B cell (primary cell): ENCODE measurements around the gene GNG3. TPM values are rescaled to one million over a fixed set of nuclear protein-coding genes. Genes with fewer than 3 reads are reported as not detected.

Source experiments
- ATAC-seq: fragments of 200-7000 bp; cut with Tn5 transposase; one replicate; pipeline ENCODE4 v1.10.0; 2021; ENCODE audit warnings: low read depth, mild to moderate bottlenecking, moderate number of reproducible peaks, moderate library complexity
- CTCF ChIA-PET: fragments of 350-600 bp; sonication (Branson Sonifier 250); formaldehyde crosslinking; loops from one replicate; lab custom pipeline; 2021; ENCODE audit warnings: antibody characterized with exemption, inconsistent platforms; lab: Charles Lee
- POLR2A ChIA-PET: fragments of 350-600 bp; sonication (Branson Sonifier 250); formaldehyde crosslinking; loops from one replicate; lab custom pipeline; 2021; ENCODE audit warnings: antibody characterized with exemption; lab: Charles Lee
- DNase-seq: peaks from one replicate; pipeline ENCODE4 v3.0.0; 2013
- H2AFZ ChIP-seq: 2 replicates; pipeline ENCODE4 v1.6.1; 2012; ENCODE audit warnings: mild to moderate bottlenecking, low read depth, low read length; ENCODE audit not compliant: insufficient read depth, poor library complexity, severe bottlenecking
- H3K27ac ChIP-seq, 2 donors: 1 replicate in 1 of 2; 2 replicates in 1 of 2; pipeline ENCODE4 v1.5.1; 2012 to 2013; ENCODE audit warnings: low read length in 2 of 2, mild to moderate bottlenecking in 2 of 2, moderate library complexity in 1 of 2
- H3K27me3 ChIP-seq, 4 experiments: fragments of 200-600 bp in 1 of 4; sonication (generic) in 1 of 4; replicated peaks in 1 of 4; 1 replicate in 2 of 4; 2 replicates in 2 of 4; pipeline versions ENCODE4 v1.6.1 to v1.7.0; 2013 to 2016; ENCODE audit warnings: low read length in 3 of 4, mild to moderate bottlenecking in 2 of 4, mixed read lengths in 1 of 4, moderate library complexity in 1 of 4; ENCODE audit not compliant: insufficient read depth in 4 of 4, control insufficient read depth in 3 of 4; ENCODE audit errors: control extremely low read depth in 1 of 4
- H3K36me3 ChIP-seq, 2 experiments: replicated peaks in 1 of 2; 1 replicate in 1 of 2; 2 replicates in 1 of 2; pipeline versions ENCODE4 v1.6.1 to v1.7.1; 2013; ENCODE audit warnings: low read length in 1 of 2; ENCODE audit not compliant: insufficient read depth in 2 of 2, control insufficient read depth in 1 of 2; ENCODE audit errors: control extremely low read depth in 1 of 2, extremely low read depth in 1 of 2
- H3K4me1 ChIP-seq, 2 donors: fragments of 200-600 bp in 1 of 2; sonication (generic) in 1 of 2; 1 replicate in 1 of 2; 2 replicates in 1 of 2; pipeline versions ENCODE4 v1.5.1 to v1.6.1; 2013 to 2017; ENCODE audit warnings: low read length in 2 of 2; ENCODE audit not compliant: control insufficient read depth in 2 of 2, insufficient read depth in 2 of 2
- H3K4me2 ChIP-seq: replicated peaks from 2 replicates; pipeline ENCODE3; 2012; ENCODE audit warnings: mild to moderate bottlenecking, low read depth, low read length; ENCODE audit not compliant: poor library complexity, severe bottlenecking
- H3K4me3 ChIP-seq, 5 experiments: fragments of 200-600 bp in 1 of 5; sonication (generic) in 1 of 5; 1 replicate in 3 of 5; 2 replicates in 2 of 5; pipeline versions ENCODE4 v1.5.1 to v1.7.0; 2011 to 2016; ENCODE audit warnings: low read length in 4 of 5, mild to moderate bottlenecking in 4 of 5, low read depth in 2 of 5, control low read depth in 1 of 5, moderate library complexity in 1 of 5; ENCODE audit not compliant: insufficient read depth in 1 of 5; ENCODE audit errors: control extremely low read depth in 1 of 5, extremely low read depth in 1 of 5
- H3K79me2 ChIP-seq: fragments of 200-600 bp; sonication (generic); one replicate; pipeline ENCODE4 v1.6.0; 2016; ENCODE audit warnings: low read length; ENCODE audit not compliant: control insufficient read depth, insufficient read depth
- H3K9ac ChIP-seq: fragments of 200-600 bp; sonication (generic); 2 replicates; pipeline ENCODE4 v1.6.1; 2017; ENCODE audit warnings: mild to moderate bottlenecking, low read length, moderate library complexity
- H3K9me3 ChIP-seq, 3 donors: one replicate each; pipeline versions ENCODE4 v1.6.1 to v1.7.1; 2013; ENCODE audit warnings: low read length in 2 of 3; ENCODE audit not compliant: control insufficient read depth in 2 of 3, insufficient read depth in 1 of 3; ENCODE audit errors: control extremely low read depth in 1 of 3
- H4K20me1 ChIP-seq: 2 replicates; pipeline ENCODE4 v1.6.0; 2012; ENCODE audit warnings: mild to moderate bottlenecking, low read length; ENCODE audit not compliant: insufficient read depth, control insufficient read depth, poor library complexity, severe bottlenecking
- H3K27ac Mint-ChIP-seq: one replicate; pipeline ENCODE4 v1.8.0; 2021; ENCODE audit warnings: mixed read lengths
- H3K27me3 Mint-ChIP-seq: one replicate; pipeline ENCODE4 v1.8.0; 2021; ENCODE audit warnings: mixed read lengths
- H3K4me1 Mint-ChIP-seq: one replicate; pipeline ENCODE4 v1.8.0; 2021; ENCODE audit warnings: mixed read lengths
- H3K4me3 Mint-ChIP-seq: one replicate; pipeline ENCODE4 v1.8.0; 2021; ENCODE audit warnings: mixed read lengths
- H3K9me3 Mint-ChIP-seq: one replicate; pipeline ENCODE4 v1.8.0; 2022; ENCODE audit warnings: mixed read lengths; ENCODE audit not compliant: insufficient read depth
- CTCF ChIP-seq: fragments of 200-600 bp; IDR thresholded peaks from one replicate; pipeline ENCODE4 v1.8.0; 2022; ENCODE audit warnings: antibody characterized with exemption, mild to moderate bottlenecking
- EZH2 ChIP-seq: IDR thresholded peaks from 2 replicates; pipeline ENCODE4 v1.6.1; 2012; ENCODE audit warnings: borderline replicate concordance, low read depth, mild to moderate bottlenecking, moderate library complexity, low read length; ENCODE audit not compliant: insufficient read depth, poor library complexity, severe bottlenecking
- WGBS: methylation state at CpG from one replicate; pipeline ENCODE4 v1.1.5; 2013; ENCODE audit warnings: missing lambda C conversion rate; ENCODE audit not compliant: insufficient coverage; 5-methylcytosine and 5-hydroxymethylcytosine counted together
- intact Hi-C: fragments of 100-400 bp; cut with micrococcal nuclease; formaldehyde crosslinking; loops from one replicate; pipeline ENCODE4 v1.10.0; 2022
- polyA plus RNA-seq: library from polyadenylated mRNA; depleted of rRNA; stranded (reverse); fragments of >200 nt; gene quantifications from 2 replicates; pipeline ENCODE4 v1.2.3, GENCODE V29; 2012
- total RNA-seq, 2 donors: library from RNA; stranded (reverse); fragments of 120-200 nt in 1 of 2; gene quantifications; 1 replicate in 1 of 2; 2 replicates in 1 of 2; pipeline versions ENCODE4 v1.2.3 to v1.2.4, GENCODE V29; 2013 to 2022

The GNG3 gene
- total and polyA plus RNA-seq, 2 donors (not counting 1 experiment from before 2014, with no cell fraction given): 2.1 to 5.5 TPM

- Histone ChIP-seq H3K79me2 (peaks cover 67% of the 10 kb centered on the region), H2AFZ (no peak overlapping the region), H3K27ac (no peak overlapping the region), H3K9me3 (no peaks in the 10 kb centered on the region), H3K9ac (no peak overlapping the region), H3K4me3 (no peak overlapping the region), H3K4me1 (peaks cover 10 to 15% of the 10 kb centered on the region in 2 donors), H3K4me2 (no peak overlapping the region), H4K20me1 (peaks cover 48% of the 10 kb centered on the region), H3K27me3 (no peaks in the 10 kb centered on the region), H3K36me3 (peaks cover 11 to 46% of the 10 kb centered on the region in 2 experiments)
- intact Hi-C loops: no loop called here
- H3K9me3 Mint-ChIP-seq: no peaks in the 10 kb centered on the region
- H3K4me3 Mint-ChIP-seq: no peak overlapping the region
- no peaks in the 10 kb centered on the region for H3K27me3 Mint-ChIP-seq
- no peak for DNase-seq
- POLR2A ChIA-PET: interaction anchor here (0.7 kb wide), 1 partner anchor 42 kb away, joined by 5 read pairs; no protein-coding TSS in a partner anchor
- CTCF ChIA-PET: interaction anchor here (0.7 kb wide), 3 partner anchors 12 to 177 kb away, joined by 3 to 5 read pairs (median 4); no protein-coding TSS in a partner anchor
- H3K27ac Mint-ChIP-seq: no peak overlapping the region
- TF ChIP-seq CTCF (peak; percentile 31), EZH2 (no peak)
- H3K4me1 Mint-ChIP-seq: peaks cover 22% of the 10 kb centered on the region
- 100% methylated on average over 1 of the region's 2 CpGs for whole genome bisulfite sequencing
- no peak for ATAC-seq
Observed at GRCh38 chr11:62732830-62733229, 25.4 kb downstream of the GNG3 start.

GRCh38 chr11:62737196-62737595, 29.7 kb downstream of the GNG3 start:
- H3K79me2 ChIP-seq: peaks cover 30% of the 10 kb centered on the region
- peaks cover 7% of the 10 kb centered on the region for H3K4me1 Mint-ChIP-seq
- H3K9ac ChIP-seq: no peak overlapping the region
- peaks cover 36% of the 10 kb centered on the region for H4K20me1 ChIP-seq
- POLR2A ChIA-PET: interaction anchor here (1.5 kb wide), 1 partner anchor 16 kb away, joined by 6 read pairs; the partner anchor contains the start of gene ZBTB3
- no peak overlapping the region for H3K27ac ChIP-seq
- peaks cover 13 to 62% of the 10 kb centered on the region in 2 experiments for H3K36me3 ChIP-seq
- no peak for DNase-seq
- H2AFZ ChIP-seq: no peak overlapping the region
- no peak for TF ChIP-seq EZH2
- TF ChIP-seq CTCF: no peak
- CTCF ChIA-PET: interaction anchor here (1.5 kb wide), 1 partner anchor 49 kb away, joined by 4 read pairs; no protein-coding TSS in a partner anchor
- H3K4me1 ChIP-seq: no peaks in the 10 kb centered on the region
- H3K27me3 ChIP-seq: no peaks in the 10 kb centered on the region
- no peak overlapping the region for H3K4me3 Mint-ChIP-seq
- no peak overlapping the region for H3K4me3 ChIP-seq
- H3K4me2 ChIP-seq: no peak overlapping the region
- H3K27ac Mint-ChIP-seq: no peak overlapping the region
- no peaks in the 10 kb centered on the region for H3K27me3 Mint-ChIP-seq
- intact Hi-C loops: no loop called here
- no peaks in the 10 kb centered on the region for H3K9me3 ChIP-seq
- no peaks in the 10 kb centered on the region for H3K9me3 Mint-ChIP-seq
- no peak for ATAC-seq
